Fibroblast of skin of abdomen (primary cell): ENCODE data around the gene COL9A2. TPM values are rescaled to one million over a fixed set of nuclear protein-coding genes. Genes with fewer than 3 reads are reported as not detected.
A peak's percentile ranks its signal among the peaks of the same experiment; 100 is the strongest.
"Not testable (repeated sequence)": the region's sequence is repeated elsewhere in the genome, so short reads cannot be mapped to it uniquely, and the experiment has no call there.

ENCODE experiments used
- DNase-seq: peaks from one replicate; pipeline ENCODE4 v3.0.0-alpha.2; 2013
- polyA plus RNA-seq, 2 experiments: library from polyadenylated mRNA; unstranded; fragments of 120-200 nt; gene quantifications; one replicate each; pipeline ENCODE4 v1.2.1, GENCODE V29; 2013; ENCODE audit not compliant: insufficient read length in 2 of 2

The COL9A2 gene
- polyA plus RNA-seq (2013, experiment 1 of 2; ENCODE audit: insufficient read length) = 1.4 TPM
- 1.9 TPM for polyA plus RNA-seq (2013, experiment 2 of 2; ENCODE audit: insufficient read length)

DNA sequence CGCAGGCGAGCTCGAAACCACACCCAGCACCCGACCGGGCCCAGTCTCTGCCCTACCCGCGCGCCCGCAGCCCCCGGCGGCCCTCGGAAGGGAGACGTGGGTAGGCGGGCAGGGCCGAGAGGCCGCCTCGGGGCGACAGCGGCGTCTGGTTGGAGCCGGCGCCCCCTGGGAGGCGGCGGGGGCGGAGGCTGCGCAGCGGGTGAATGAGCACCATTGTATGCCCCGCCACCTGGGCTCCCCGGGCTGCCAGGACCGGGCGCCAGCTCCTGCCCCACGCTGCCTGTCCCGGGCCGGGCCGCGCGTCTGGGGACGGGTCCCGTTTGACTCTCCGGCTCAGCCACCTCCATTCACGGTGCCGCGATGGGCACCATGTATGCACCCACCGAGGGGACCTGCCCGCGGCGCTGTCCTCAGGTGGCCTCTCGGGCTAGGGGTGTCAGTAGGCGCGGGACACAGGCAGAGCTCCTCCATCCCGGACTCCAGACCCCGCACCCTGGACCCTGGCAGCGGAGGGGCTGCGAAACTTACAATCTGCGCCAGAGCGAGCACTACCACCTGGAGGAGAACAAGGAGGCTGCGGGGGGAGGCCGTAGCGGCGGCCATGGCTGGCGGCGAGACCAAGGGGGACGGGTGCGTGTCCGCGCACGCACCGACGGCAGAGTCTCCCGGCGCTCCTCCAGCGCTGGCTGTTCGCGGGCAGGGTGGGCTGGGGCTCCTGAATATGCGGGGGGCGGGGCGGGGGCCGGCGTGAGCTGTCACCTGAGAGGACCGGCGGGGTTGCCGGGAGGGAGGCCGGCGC lies at the start of gene COL9A2:
Gene COL9A2, minus strand, starts transcription at position 692 of the 799 bp plus-strand sequence. Its CDS starts 89 bp downstream, at position 603.
- DNase-seq = no peak

GRCh38 chr1:40363721-40364120 lies 46.6 kb upstream of the COL9A2 start:
- no peak for DNase-seq

DNA sequence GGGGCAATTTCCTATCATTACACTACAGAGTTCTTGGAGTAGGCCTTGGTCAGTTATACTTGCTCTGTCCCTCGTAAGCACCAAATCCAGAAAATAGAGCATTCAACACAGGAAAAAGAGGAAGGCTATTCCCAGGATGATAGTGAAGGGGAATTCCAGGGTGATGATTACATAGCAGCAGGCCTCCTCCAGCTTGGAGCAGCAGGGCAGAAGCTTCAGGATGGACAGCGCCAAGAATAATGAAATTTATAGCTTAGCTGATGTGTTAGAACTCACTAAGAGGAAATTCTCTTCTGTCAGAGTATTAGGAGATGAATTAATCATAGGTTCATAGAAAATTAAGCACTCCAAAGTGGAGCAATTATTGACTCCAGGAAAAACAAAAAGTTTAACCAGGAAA lies 45.6 kb upstream of the COL9A2 start:
- DNase-seq = peak; percentile 62

DNA sequence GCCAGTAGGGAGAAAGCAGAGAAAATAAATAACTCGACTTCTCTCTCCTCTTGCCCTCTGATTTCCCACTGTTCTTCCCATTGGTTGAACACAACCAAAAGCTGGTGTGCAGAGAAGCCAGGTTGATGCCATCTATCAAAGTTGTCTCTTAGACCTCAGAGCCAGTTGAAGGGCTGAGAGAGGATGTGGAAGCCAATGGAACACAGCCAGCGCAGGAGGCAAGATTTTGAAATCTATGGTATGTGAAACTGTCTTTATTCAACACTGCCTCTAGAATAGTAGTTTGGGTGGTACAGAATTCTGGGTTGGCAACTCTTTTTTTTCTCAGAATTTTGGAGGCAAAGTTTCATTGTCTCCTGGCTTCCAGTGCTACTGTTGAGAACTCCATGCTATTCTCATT lies 45.1 kb upstream of the COL9A2 start:
- no peak for DNase-seq

- no peak for DNase-seq
Observed at GRCh38 chr1:40361637-40362036, 44.6 kb upstream of the COL9A2 start.

GRCh38 chr1:40361201-40361600 lies 44.1 kb upstream of the COL9A2 start:
- no peak for DNase-seq

DNA sequence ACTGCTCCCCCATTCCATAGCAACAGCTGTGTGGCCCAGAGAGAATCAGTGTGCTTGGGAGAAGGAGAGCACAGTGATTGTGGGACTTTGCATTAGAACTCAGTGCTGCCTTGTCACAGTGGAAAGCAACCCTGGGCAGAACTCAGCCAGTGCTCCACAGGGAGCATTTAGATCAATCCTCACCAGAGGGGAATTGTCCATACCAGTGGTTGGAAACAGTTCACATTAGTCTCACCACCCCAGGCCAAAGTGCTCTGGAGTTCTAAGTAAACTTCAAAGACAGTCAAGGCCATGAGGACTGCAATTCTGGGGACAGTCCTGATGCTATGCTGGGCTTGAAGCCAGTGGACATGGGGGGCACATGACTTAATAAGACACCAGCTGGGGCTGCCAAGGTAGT lies 43.5 kb upstream of the COL9A2 start:
- no peak for DNase-seq

DNA sequence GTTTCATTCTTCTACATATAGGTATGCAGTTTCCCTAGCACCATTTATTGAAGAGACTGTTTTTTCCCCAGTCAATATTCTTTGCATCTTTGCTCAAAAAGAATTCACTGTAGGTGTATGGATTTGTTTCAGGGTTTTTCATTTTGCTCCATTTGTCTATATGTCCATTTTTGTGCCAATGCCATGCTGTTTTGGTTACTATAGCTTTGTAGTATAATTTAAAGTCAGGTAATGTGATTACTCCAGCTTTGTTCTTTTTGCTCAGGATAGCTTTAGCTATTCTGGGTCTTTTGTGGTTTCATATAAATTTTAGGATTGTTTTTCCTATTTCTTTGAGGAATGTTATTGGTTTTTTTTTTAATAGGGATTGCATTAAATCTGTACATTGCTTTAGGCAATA lies 40.5 kb upstream of the COL9A2 start:
- DNase-seq = no peak

DNA sequence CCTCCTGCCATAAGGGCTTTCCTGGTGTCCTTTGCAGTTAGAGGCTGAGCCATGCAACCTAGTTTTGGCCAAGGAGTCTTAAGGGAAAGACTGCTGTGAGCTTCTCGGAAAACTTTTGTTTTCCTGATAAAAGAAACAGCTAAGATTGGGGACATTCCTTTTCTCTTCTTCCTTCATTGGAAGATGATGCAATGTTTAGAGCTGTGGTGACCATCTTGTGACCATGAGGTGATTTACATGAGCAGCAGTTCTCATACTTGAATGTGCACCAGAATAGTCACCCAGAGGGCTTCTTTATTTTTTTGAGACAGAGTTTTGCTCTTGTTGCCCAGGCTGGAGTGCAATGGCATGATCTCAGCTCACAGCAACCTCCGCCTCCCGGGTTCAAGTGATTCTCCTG lies 36.0 kb upstream of the COL9A2 start:
- DNase-seq = no peak

GRCh38 chr1:40352126-40352525 lies 35.0 kb upstream of the COL9A2 start:
- DNase-seq = no peak

GRCh38 chr1:40351124-40351523 lies 34.0 kb upstream of the COL9A2 start:
- no peak for DNase-seq

- DNase-seq = no peak
Observed at GRCh38 chr1:40350391-40350790, 33.3 kb upstream of the COL9A2 start.

GRCh38 chr1:40344597-40344996 lies 27.5 kb upstream of the COL9A2 start:
- DNase-seq = peak; percentile 43

DNA sequence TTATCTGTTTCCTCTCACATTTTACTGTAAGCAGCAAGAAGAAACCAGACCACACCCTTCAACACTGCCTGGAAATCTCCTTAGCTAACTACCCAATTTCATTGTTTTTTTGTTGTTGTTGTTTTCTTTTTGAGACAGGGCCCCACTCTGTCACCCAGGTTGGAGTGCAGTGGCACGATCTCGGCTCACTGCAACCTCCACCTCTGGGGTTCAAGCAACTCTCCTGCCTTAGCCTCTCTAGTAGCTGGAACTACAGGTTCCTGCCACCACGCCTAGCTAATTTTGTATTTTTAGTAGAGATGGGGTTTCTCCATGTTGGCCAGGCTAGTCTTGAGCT lies 25.3 kb upstream of the COL9A2 start:
- not testable (repeated sequence) for DNase-seq

DNA sequence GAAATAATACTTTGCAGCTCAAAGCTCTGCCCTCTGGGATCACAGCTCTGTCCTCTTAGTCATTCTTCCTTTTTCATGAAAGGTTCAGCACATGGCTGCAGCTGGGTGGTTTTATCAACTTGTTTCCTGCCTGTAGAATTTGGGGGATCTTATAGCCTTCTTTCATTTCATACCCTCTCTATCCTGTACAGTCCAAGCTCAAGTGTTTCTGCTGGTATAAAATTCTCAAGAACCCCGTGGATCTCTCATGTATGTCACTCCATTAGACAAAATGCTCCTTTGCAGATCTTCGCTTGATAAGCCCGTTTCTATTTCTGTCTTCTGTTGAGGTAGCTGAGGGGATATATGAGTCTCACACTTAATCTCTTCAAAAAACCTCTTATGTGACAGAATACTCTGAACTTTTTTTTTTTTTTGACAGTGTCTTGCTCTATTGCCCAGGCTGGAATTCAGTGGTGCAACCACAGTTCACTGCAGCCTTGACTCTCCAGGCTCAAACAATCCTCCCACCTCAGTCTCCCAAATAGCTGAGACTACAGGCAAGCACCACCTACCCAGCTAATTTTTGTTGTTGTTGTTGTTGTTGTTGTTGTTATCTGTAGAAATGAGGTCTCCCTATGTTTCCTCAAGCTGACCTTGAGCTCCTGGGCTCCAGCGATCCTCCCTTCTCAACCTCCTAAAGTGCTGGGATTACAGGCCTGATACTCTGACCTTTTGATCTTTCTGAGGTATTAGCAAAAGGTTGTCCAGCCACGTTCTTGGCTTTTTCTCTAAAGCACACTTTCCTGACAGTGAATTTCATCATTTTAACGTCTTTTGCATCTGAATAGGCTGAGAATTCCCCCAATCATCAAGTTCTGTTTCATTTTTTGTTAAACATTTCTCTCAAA lies 24.6 kb upstream of the COL9A2 start:
- DNase-seq = no peak

GRCh38 chr1:40339420-40340323 lies 22.6 kb upstream of the COL9A2 start:
- no peak for DNase-seq

GRCh38 chr1:40338745-40339419 lies 21.8 kb upstream of the COL9A2 start:
- DNase-seq = peak; percentile 67

DNA sequence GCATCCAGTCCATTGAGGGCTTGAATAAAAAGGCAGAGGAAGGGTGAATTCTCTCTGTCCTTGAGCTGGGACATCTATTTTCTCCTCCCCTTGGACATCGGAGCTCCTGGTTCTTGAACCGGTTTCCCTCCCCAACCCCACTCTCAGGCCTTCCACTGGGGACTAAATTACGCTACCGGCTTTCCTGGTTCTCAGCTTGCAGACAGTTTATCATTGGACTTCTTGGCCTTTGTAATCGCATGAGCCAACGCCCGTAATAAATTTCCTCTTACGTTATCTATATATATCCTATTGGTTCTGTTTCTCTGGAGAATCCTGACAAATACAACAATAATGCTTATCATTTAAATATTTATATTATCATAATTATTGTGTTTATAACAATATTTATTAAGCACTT lies 20.4 kb upstream of the COL9A2 start:
- DNase-seq = no peak

DNA sequence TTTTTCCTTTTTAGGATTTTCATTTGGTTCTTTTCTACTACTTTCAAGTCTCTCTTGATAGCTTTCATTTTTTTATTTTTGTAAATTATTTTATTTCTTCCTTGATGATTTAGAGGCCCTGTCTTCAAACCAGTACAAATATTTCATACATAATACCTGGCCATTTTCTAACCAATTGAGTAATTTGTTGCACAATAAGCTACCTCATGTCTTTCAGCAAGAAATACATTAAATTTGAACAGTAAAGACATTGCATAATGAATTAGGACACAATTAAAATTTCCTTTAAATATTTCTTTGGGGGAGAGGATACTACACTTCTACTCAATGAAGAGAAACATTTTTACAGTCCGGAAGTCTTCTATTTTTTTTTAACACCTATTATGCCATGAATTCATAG lies 15.6 kb upstream of the COL9A2 start:
- no peak for DNase-seq

DNA sequence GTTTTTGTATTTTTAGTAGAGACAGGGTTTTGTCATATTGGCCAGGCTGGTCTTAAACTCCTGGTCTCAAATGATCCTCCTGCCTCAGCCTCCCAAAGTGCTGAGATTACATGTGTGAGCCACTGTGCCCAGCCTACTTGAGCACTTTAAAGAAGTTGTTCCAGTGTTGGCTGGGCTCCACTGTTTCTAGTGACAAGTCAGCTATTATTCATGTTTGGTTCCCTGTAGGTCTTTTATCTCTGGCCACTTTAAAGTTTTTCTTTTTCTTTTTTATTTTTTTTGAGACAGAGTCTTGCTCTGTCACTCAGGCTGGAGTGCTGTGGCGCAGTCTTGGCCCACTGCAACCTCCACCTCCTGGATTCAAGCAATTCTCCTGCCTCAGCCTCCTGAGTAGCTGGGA lies 14.3 kb upstream of the COL9A2 start:
- not testable (repeated sequence) for DNase-seq

- DNase-seq = no peak
Observed at GRCh38 chr1:40318970-40319621, 2.0 kb upstream of the COL9A2 start.
